NCI-H2196 treated with DMSO at 0.1 percent for 48 hours (cell line): Measurements from ENCODE around the gene NLK.
A peak's percentile ranks its signal among the peaks of the same experiment; 100 is the strongest.

Source experiments
- DNase-seq: peaks from one replicate; lab custom pipeline; 2025; ENCODE audit not compliant: unreplicated experiment; lab: John Stamatoyannopoulos, UW

Gene NLK

GRCh38 chr17:28039251-28039650 is 3.2 kb upstream of the NLK start:
- DNase-seq = no peak

- DNase-seq = no peak
Observed at GRCh38 chr17:28040406-28040805, 2.1 kb upstream of the NLK start.

GRCh38 chr17:28041068-28041843 is 1.2 kb upstream of the NLK start:
- DNase-seq = peak; percentile 89

GRCh38 chr17:28041844-28042656 is 427 bp upstream of the NLK start:
- DNase-seq = no peak

DNA sequence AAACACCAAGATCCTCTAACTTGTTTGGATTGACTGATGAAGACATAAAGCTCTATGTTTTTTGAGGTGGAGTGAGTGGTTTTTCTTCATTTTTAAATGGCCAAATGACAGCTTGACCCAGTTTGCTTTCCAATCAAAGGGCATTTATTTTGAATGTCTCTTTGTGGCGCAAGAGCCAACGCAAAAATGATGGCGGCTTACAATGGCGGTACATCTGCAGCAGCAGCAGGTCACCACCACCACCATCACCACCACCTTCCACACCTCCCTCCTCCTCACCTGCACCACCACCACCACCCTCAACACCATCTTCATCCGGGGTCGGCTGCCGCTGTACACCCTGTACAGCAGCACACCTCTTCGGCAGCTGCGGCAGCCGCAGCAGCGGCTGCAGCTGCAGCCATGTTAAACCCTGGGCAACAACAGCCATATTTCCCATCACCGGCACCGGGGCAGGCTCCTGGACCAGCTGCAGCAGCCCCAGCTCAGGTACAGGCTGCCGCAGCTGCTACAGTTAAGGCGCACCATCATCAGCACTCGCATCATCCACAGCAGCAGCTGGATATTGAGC is 329 bp downstream of the NLK start:
- no peak for DNase-seq

DNA sequence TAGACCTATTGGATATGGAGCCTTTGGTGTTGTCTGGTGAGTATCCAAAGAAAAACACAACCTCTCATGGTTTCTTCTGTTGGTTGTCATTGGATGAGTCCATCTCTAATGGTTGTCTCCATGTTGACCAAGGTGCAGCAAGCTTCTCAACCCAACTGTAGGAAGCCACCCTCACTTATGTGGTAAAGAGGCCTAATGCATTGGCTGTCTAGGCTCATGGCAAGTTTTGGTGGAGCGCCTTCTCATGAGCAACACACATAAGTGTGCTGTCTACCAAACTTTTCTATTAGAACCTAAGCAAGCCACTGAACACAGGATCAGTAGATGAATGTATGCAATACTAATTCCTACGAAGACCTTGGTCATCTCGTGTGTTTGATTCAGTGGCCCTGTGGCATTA is 819 bp downstream of the NLK start:
- no peak for DNase-seq

DNA sequence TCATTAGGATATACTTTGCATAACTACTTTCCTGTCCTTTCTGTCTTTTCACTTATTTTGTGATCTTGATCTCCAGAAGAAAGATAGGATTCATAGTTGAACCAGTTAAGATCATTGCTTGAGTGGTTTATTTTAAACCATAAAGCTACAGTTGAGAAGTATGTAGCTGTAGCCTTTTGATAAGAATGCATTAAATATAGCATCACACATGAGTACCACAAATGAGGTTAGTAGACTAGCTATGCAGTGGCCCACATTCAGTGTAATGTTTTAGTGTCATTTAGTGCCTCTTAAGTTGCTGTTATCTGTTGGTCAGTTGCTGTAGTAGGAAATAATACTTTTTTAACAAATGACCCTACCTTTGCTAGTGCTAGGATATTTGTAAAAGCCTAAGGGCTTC is 1.3 kb downstream of the NLK start:
- DNase-seq = no peak

- no peak for DNase-seq
Observed at GRCh38 chr17:28045304-28045703, 2.8 kb downstream of the NLK start.

- no peak for DNase-seq
Observed at GRCh38 chr17:28046034-28046825, 3.8 kb downstream of the NLK start.

DNA sequence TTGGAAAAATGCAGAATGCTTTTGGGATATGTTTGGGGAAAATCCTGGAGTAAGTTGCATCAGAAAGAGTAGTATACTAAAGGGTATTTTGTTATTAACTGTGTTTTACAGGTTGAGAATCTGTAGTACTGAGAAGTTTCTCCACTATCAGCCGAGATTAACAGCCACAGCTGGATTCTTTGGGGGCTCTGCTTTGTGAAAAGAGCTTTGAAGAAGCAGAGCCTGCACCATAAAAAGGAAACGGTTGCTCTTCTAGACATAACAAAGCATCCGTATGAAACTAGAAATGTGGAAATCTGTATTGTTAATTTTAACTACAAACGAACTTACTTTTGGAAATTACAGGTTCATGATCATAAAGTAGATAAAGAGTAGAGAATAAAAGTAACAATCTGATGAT is 5.3 kb downstream of the NLK start:
- no peak for DNase-seq

DNA sequence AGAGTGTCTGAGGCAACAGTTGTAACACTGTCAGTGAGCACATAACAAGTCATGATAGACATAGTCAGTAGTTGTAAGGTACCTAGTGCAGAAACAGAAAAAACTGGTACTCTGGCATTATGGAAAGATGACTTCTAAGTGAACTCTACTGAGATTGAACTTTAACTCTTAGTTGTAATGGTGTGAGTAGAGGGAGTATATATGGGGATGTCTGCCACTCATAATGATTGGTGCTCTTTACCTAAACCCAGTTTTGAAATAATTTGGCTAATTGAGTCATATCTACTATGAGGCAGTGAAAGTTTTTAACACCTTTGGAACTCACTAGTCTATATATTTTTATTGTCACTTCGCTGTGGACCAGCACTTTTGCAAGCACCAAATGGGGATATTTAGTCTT is 6.6 kb downstream of the NLK start:
- DNase-seq = no peak

DNA sequence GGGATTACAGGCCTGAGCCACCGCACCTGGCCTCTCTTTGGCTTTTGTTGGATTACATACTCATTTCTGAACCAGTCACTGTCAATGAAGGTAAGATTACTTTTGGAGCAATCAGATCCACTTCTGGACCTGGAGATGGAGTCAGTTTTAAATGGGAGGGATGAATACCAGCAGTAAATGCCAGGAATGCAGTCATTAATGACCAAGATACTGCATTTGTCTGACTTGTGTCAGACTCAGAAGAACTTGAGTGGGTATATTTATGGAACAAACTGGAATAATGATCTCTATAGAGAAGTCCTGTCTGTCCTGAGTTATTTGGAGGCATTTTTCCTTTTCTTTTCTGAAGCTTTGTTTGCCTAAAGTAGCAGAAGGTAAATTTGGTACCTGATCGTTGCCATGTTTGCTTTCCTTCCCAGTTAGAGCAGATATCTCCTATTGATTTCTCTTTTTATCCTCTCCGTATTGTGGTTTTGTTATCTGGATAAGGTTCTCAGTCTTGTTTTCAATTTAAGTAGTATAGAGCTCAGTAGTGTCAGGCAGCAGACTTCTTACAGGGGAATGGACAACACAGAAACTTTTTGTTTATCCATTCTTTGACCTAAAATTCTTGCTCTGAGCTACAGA is 10.7 kb downstream of the NLK start:
- DNase-seq = no peak

GRCh38 chr17:28053725-28054124 is 11.2 kb downstream of the NLK start:
- no peak for DNase-seq

GRCh38 chr17:28055546-28056275 is 13.2 kb downstream of the NLK start:
- no peak for DNase-seq

DNA sequence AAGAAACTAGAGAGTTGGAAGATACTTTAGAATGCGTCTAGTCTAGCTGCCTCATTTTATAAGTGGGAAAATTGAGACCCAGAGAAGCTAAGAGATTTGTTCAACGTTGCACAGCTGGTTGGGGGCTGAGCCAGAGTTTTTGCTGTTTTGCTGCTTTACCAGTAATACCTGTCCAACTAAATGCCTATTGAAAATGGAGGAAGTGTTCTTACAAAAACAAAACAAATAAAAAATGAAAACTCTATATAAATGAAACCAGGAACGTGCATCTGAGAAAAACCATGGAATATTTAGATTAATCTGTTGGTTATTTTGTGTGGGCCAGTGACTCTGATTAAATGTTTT is 13.8 kb downstream of the NLK start:
- no peak for DNase-seq

- no peak for DNase-seq
Observed at GRCh38 chr17:28057731-28058246, 15.3 kb downstream of the NLK start.

DNA sequence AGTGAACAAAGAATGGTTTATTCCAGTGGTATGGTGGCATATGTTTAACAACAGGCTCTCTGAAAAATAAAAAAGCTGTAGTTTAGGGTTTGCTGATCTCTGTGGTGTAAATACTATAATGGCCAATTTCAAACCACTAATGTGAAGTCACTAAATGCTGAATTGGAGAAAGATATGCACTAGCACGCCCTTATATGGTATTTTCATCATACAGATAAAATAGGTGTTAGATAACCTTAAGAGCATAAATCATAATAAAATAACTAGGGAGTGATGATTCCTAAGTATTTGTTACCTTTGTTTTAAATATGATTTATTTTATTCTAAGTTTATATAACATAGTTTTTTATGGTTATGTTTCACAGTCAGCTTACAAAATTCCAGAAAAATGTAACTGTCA is 17.2 kb downstream of the NLK start:
- no peak for DNase-seq

- no peak for DNase-seq
Observed at GRCh38 chr17:28065706-28066105, 23.2 kb downstream of the NLK start.

DNA sequence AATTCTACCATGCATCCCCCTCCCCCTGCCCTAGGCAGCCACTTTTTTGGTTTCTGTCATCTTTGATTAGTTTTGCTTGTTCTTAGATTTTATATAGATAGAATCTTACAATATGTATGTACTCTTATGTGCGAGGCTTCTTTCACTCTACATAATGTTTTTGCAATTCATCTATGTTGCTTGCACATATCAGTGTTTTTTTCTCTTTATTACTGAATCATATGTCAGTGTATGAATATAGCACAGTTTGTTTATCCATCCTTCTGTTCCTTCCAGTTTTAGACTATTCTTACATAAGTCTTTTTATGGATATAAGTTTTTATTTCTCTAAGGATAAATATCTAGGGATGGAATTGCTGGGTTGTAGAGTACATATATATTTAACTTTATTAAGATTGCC is 26.6 kb downstream of the NLK start:
- no peak for DNase-seq

GRCh38 chr17:28071179-28071578 is 28.7 kb downstream of the NLK start:
- DNase-seq = no peak
